Fibroblast of gingiva (primary cell): ENCODE results near the gene AK5.
"Not testable (repeated sequence)": the region's sequence is repeated elsewhere in the genome, so short reads cannot be mapped to it uniquely, and the experiment has no call there.

Source experiments
- DNase-seq: peaks from one replicate; pipeline ENCODE4 v3.0.0-alpha.2; 2011; ENCODE audit warnings: low read depth

The AK5 gene

DNA sequence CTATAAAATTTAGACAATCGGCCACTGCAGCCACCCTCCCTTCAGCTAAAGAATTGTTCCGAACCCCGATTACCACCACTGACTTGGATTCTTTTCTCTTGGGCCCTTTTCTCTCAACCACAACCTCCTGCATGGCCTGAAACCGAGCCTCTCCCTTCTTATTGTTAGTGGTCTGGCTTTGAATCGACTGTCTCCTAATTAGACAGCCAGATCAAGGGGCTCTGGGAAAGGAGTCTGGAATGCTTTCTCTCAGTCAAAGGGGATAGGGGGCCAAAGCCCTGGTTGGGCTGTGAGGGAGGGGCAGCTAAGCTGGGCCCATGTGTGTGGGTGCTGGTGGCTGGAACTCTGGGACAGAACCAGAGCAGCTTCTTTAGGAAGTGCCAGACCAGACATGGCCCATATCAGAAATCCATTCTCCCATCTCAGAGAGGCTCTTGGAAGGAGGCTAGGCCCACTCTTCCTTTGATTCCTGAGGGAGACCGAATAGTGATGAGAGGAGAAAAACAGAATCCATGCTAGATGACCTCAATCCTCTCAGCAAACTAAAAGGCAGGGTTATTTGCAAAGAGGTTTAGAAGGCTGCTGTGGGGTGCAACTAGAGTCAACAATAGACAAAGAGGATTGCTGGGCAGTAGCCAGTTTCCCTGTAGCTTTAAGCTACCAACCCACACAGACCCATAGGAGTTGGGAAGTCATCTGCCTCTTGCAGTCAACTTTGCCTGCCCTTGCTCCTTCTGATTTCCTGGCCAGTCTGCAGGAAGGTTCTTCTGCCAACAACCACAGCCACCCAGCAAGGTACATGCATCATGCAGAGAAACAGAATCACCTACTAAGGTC lies 117.6 kb downstream of the AK5 start:
- no peak for DNase-seq

DNA sequence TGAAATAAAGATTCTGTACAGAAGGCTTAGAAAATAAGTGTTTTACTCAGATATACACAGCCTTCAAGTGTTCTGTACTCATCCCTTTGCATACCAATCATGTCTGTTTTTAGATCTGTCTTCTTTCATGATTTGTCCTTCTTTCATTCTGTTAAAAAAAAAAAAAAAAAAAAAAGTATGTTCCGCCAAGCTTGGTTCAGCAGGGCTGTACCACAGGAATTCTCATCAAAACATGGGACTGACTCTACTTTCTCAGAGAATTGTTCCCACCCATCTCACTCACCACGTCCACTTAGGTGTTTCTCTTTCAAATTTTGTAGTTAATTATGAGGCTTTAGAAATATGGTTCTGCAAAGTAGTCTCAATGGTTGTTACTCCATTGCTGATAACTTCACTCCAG lies 119.0 kb downstream of the AK5 start:
- no peak for DNase-seq

- DNase-seq = peak; percentile 52
These were observed 119.6 kb downstream of the AK5 start for GRCh38 chr1:77401384-77401783.

- no peak for DNase-seq
These were observed 123.4 kb downstream of the AK5 start for GRCh38 chr1:77405186-77405585.

GRCh38 chr1:77406661-77407060 lies 124.8 kb downstream of the AK5 start:
- peak; percentile 76 for DNase-seq

GRCh38 chr1:77407738-77408375 lies 126.0 kb downstream of the AK5 start:
- peak; percentile 58 for DNase-seq

DNA sequence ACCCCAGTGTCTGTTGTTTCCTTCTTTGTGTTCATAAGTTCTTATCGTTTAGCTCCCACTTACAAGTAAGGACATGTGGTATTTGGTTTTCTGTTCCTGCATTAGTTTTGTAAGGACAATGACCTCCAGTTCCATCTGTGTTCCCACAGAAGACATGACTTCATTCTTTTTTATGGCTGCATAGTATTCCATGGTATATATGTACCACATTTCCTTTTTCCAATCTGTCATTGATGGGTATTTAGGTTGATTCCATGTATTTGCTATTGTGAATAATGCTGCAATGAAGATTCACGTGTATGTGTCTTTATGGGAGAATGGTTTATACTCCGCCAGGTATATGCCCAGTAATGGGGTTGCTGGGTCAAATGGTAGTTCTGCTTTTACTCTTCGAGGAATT lies 127.1 kb downstream of the AK5 start:
- DNase-seq = not testable (repeated sequence)

DNA sequence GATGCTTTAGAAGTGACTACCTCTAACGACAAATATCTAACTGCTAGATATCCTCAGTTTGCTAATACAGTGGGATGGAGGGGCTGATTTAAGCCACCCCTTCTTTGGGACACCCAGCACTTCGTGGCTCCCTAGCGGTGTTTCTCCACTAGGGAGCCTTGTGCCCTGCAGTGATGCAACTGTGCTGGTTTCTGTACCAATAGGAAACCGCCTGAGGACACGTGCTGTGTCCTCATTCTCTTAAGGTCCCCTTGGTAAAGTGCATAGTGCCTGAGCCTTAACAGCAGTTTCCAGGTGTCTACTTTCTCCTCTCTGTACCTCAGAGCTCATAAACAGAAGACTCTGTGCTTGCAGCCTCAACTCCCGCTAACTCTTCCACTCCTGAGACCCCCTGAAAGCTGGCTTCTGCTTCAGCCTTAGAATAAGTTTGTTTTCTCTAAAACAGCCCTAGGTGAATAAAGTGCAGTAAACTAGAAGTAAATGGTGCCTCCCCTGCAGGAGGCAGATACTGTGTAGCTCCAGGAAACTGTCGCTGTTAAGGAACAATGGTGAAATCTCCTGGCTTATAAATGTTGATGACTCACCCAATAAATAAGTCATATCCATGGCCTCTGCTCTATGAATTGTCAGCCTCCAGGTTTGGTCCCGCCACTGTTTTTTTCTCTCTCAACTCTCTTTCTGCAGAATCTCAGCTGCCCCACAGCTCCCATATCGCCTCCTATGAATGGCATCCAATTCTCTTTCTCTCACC lies 130.4 kb downstream of the AK5 start:
- DNase-seq = peak; percentile 46

- no peak for DNase-seq
These were observed 131.2 kb downstream of the AK5 start for GRCh38 chr1:77412820-77413530.

- DNase-seq = no peak
These were observed 131.9 kb downstream of the AK5 start for GRCh38 chr1:77413541-77414335.

GRCh38 chr1:77415579-77415978 lies 133.8 kb downstream of the AK5 start:
- no peak for DNase-seq

DNA sequence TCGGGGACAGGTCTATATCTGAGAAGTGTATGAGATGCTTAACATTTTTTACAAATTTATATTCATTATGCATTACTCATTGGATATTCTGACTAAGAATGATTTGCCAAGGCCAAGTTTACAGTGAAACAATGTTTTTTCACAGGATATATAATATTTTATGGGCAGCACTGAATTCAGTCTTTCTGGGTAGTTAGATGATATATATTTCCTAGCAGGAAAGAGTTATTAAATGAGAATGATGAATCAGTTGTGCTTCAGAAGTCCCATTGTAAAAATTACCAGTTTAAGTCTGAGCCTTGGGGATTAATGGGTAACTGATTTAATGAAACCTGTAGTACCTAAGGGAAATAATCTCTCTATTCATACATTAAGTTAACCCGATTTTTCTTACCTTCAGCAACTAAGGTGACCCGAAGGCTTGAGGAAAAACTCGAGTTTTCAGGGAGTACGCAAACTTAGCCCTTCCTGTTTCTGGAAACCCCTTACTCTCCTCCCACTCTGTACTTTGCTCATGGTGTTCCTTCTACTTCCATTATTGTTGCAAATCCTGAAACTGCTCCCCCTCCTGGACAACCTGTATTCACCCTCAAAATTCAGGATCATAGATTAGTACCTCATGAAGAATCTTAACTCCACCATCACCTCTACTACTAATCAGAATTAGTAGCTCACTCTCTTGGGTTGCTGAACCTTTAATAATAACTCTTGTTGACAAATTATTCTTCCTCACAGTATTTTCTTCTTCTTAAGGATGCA lies 135.1 kb downstream of the AK5 start:
- no peak for DNase-seq

GRCh38 chr1:77418055-77418454 lies 136.2 kb downstream of the AK5 start:
- not testable (repeated sequence) for DNase-seq

GRCh38 chr1:77421504-77422233 lies 139.8 kb downstream of the AK5 start:
- DNase-seq = no peak

GRCh38 chr1:77424236-77424635 lies 142.4 kb downstream of the AK5 start:
- DNase-seq = peak; percentile 57

DNA sequence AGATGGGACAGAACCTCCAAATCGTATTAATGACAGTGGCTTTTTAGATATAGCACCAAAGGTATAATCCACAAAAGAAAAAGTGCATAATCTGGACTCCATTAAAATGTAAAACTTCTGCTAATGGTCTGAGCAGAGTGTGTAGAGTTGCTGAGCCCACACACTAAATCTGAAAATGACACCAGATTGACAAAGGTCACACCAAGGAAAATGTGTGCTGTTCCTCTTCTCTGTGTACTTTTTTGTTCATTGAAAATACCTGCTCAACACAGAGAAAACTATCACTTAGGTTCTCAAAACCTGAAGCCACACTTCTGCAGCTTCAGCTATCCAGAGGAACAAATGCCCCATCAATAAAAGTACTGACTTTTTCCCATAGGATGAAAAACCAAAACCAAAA lies 146.2 kb downstream of the AK5 start:
- no peak for DNase-seq

DNA sequence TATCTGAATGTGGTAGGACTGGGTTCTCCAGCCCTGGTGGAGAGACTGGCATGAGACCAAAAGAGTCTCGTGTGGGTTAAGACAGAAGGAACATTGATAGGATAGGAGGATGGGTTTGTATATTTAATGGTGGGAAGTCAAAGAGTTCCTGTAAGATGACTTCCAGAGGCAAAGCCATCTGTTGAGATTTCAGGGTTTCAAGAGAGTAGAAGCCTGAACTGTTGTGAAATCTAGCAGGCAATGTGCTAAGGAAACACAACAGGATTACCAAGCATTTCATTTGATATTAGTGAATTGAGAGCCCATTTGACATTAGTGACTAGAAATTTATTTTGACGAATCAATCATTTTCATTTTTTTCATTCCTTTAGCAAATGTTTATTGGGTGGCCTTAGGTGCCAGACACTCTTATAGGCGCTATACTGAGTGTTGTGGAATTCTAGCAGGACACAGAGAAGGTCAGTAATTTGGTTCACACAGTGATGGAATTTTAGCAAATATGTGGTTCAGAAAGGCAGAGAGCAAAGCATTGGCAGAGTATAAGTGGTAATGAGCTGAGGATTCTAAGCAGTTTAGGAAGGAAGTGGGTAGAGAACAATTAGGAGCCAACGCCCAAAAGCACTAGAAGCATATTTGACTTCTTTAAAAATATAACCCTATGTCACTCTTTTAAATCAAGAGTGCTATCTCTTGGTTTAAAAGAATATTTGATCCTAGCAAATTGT lies 149.3 kb downstream of the AK5 start:
- DNase-seq = no peak

GRCh38 chr1:77433934-77434333 lies 152.1 kb downstream of the AK5 start:
- no peak for DNase-seq

DNA sequence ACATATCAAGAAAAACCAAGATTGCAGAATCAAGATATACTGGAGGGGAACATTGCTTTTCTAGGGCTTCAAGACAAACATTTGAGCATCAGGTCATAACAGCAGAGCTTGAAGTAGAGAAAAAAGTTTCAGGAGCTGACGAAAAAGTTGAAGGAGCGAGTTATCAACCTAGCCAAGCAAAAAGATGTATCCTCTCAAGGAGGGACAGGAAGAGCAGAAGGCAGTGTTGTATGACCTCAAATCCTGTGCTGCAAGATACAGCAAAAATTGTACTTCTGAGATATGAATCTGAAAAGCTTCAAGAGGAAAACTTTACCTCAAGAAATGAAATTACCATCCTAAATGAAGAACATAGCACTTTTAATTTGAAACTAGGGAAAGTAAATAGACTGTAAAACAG lies 153.1 kb downstream of the AK5 start:
- no peak for DNase-seq
